Measurements from ENCODE around the gene GLRA3. TPM values are rescaled to one million over a fixed set of nuclear protein-coding genes. Genes with fewer than 3 reads are reported as not detected.

GLRA3 gene
- total RNA-seq, 1 donor from 2014 or later = 0.22 TPM

DNA sequence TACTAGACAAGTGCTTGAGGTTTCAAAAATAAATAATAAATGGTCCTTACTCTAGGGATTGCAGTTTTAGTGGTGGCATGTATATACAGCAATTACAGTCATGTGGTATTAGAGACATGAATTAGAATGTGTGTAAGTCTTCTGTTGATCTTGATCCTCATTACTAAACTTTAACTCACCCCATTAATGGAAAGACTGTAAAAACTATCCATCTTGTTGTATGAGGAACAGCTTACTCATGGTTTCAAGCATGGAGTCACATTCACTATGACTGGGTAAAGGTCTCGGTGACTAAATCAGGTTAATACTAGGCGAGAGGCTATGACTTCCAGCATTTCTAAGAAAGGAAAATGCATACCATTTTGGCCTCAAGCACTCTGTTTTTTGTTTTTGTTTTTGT is 199.8 kb downstream of the GLRA3 start:
- TF ChIP-seq, protein P1, sequence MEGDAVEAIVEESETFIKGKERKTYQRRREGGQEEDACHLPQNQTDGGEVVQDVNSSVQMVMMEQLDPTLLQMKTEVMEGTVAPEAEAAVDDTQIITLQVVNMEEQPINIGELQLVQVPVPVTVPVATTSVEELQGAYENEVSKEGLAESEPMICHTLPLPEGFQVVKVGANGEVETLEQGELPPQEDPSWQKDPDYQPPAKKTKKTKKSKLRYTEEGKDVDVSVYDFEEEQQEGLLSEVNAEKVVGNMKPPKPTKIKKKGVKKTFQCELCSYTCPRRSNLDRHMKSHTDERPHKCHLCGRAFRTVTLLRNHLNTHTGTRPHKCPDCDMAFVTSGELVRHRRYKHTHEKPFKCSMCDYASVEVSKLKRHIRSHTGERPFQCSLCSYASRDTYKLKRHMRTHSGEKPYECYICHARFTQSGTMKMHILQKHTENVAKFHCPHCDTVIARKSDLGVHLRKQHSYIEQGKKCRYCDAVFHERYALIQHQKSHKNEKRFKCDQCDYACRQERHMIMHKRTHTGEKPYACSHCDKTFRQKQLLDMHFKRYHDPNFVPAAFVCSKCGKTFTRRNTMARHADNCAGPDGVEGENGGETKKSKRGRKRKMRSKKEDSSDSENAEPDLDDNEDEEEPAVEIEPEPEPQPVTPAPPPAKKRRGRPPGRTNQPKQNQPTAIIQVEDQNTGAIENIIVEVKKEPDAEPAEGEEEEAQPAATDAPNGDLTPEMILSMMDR (IDR thresholded peaks at IDR 0.05) = no peak
- DNase-seq = no peak
- intact Hi-C loops (cut with micrococcal nuclease) = no loop called here
- Mint-ChIP-seq H3K27ac (no peak overlapping the region), H3K4me1 (peaks cover 2% of the 10 kb centered on the region), H3K27me3 (no peaks in the 10 kb centered on the region), H3K36me3 (ENCODE audit: low read depth) (no peaks in the 10 kb centered on the region), H3K4me3 (no peak overlapping the region), H3K9me3 (no peaks in the 10 kb centered on the region)
- ChIA-PET CTCF (no interaction called here), POLR2A (no interaction called here)
- no peak for ATAC-seq (ENCODE audit: low read depth)

DNA sequence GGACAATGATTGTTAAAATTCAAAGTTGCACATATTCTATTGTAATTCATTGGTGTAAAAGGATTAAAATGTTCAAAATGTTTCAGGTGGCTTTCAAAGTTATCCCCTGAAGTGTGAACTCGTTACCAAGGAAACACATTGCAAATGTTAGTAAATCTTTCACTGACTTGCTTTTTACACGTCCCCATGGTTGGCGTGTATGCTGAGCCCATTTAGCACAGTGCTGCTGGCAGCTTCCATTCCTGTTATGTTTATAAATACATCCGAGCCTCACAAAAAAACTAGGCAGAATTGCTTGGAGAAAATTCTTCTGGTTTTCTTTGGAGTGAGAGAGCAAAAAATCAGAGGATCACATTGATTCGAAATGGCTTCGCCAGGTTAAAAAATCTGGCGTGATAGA is 200.9 kb downstream of the GLRA3 start:
- H3K27ac Mint-ChIP-seq = no peak overlapping the region
- CTCF ChIA-PET = no interaction called here
- no peak overlapping the region for H3K4me3 Mint-ChIP-seq

DNA sequence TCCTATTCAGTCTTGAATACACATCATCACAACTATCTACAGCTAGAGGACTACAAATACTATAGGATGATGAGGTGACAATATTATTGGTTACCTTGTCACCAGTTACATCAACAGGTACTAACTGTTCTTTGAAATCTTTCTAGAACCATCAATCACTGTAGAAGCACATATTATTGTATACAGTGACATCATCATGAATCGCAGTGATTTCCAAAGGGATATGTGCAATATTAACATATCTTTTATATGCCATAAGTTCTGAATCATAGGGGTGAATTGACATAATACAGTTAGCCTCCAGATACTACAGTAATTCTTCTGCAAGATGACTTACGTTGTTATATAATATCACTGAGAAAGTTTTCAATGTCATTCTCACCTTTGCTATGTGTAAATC is 201.6 kb downstream of the GLRA3 start:
- POLR2A ChIA-PET = no interaction called here
- CTCF ChIA-PET = no interaction called here
- Mint-ChIP-seq H3K27ac (no peak overlapping the region), H3K9me3 (no peaks in the 10 kb centered on the region), H3K4me1 (no peaks in the 10 kb centered on the region), H3K4me3 (no peak overlapping the region), H3K27me3 (no peaks in the 10 kb centered on the region), H3K36me3 (ENCODE audit: low read depth) (no peaks in the 10 kb centered on the region)
- TF ChIP-seq, protein P1 (IDR thresholded peaks at IDR 0.05) = no peak
- intact Hi-C loops (cut with micrococcal nuclease) = no loop called here
- DNase-seq (no peak), ATAC-seq (ENCODE audit: low read depth) (no peak)

More for the DNA sequence above, 200.9 kb downstream of the GLRA3 start:
- no peaks in the 10 kb centered on the region for H3K9me3 Mint-ChIP-seq
- H3K36me3 Mint-ChIP-seq (ENCODE audit: low read depth) = no peaks in the 10 kb centered on the region
- POLR2A ChIA-PET = no interaction called here
- ATAC-seq (ENCODE audit: low read depth) (no peak), DNase-seq (no peak)
- H3K4me1 Mint-ChIP-seq = no peaks in the 10 kb centered on the region
- TF ChIP-seq, protein P1 (IDR thresholded peaks at IDR 0.05) = no peak
- intact Hi-C loops (cut with micrococcal nuclease) = no loop called here
- H3K27me3 Mint-ChIP-seq = no peaks in the 10 kb centered on the region

DNA sequence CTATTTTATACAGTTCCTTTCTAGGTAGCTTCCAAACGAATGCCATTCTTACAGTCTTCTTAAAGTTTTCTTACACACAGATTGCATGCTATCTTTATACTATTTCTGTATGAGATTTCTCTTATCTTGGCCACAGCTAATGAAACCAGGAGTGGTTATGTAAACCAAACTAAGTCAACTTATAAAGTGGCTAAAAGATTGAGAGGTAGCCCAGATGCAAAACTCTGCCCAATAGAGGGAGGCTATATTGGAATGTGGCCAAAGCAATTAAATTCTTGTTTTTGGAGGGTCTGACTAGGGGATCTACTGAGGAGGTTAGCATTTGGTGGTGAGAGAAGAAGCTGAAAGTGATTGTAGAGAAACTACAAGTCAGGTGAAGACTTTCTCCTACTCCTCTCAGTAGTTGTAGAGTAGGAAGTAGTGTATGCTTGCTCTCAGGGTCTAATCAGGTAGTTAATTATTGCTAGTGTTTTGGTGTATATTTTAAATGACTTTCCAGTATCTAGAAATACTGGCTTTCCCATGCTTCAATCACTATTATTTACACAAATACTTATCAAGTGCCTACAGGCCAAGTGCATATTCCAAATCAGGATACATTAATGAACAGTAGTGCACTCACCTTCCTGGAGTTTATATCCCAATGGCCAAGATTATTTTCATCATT is 202.6 kb downstream of the GLRA3 start:
- no peaks in the 10 kb centered on the region for H3K27me3 Mint-ChIP-seq
- H3K4me3 Mint-ChIP-seq = no peak overlapping the region
- no peak overlapping the region for H3K27ac Mint-ChIP-seq
- ChIA-PET CTCF (no interaction called here), POLR2A (no interaction called here)
- no peaks in the 10 kb centered on the region for H3K4me1 Mint-ChIP-seq
- no peaks in the 10 kb centered on the region for H3K36me3 Mint-ChIP-seq (ENCODE audit: low read depth)
- intact Hi-C loops (cut with micrococcal nuclease) = no loop called here
- TF ChIP-seq, protein P1 (IDR thresholded peaks at IDR 0.05) = no peak
- DNase-seq (no peak), ATAC-seq (ENCODE audit: low read depth) (no peak)
- H3K9me3 Mint-ChIP-seq = no peaks in the 10 kb centered on the region

DNA sequence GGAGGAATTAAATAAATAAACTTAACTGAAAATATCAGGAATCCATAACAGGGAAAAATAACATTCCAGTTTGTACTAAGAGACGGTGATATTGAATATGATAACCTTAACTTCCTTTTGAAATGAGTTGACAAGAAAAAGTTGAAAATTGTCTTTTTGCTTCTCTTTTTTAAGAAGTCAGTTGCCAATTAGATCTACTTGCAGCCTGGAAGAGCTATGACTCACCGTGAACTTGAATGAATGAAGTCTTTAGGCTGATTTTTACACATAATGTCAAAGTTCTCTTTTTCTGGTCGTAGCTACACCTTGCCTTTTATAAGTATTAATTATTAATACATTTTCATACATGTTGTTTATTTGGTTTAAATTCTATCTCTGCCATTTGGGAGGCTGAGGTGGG is 212.4 kb downstream of the GLRA3 start:
- Mint-ChIP-seq H3K27me3 (no peaks in the 10 kb centered on the region), H3K36me3 (ENCODE audit: low read depth) (peaks cover 2% of the 10 kb centered on the region), H3K27ac (no peak overlapping the region), H3K4me3 (no peak overlapping the region), H3K4me1 (no peaks in the 10 kb centered on the region), H3K9me3 (peaks cover 7% of the 10 kb centered on the region)
- intact Hi-C loops (cut with micrococcal nuclease) = no loop called here
- ChIA-PET POLR2A (no interaction called here), CTCF (no interaction called here)
- DNase-seq (no peak), ATAC-seq (ENCODE audit: low read depth) (no peak)
- TF ChIP-seq, protein P1 (IDR thresholded peaks at IDR 0.05) = no peak
